GM18517 (cell line): ENCODE data around the gene SLC35E2B.
"Not testable (repeated sequence)": the region's sequence is repeated elsewhere in the genome, so short reads cannot be mapped to it uniquely, and the experiment has no call there.

ENCODE experiments used
- ATAC-seq: cut with Tn5 transposase; IDR thresholded peaks from one replicate; pipeline ENCODE4 v1.9.1; 2021; ENCODE audit warnings: mild to moderate bottlenecking, moderate library complexity; ENCODE audit not compliant: unreplicated experiment

The SLC35E2B gene

GRCh38 chr1:1692714-1693647 lies at the start of gene SLC35E2B:
Gene SLC35E2B (minus strand): TSS chr1:1692795. CDS start chr1:1676699, 16,096 bp downstream.
- ATAC-seq: peak; percentile 80

GRCh38 chr1:1741013-1741412 lies 48.4 kb upstream of the SLC35E2B start:
- not testable (repeated sequence) for ATAC-seq

GRCh38 chr1:1738799-1739337 lies 46.3 kb upstream of the SLC35E2B start:
- not testable (repeated sequence) for ATAC-seq

- not testable (repeated sequence) for ATAC-seq
Observed at GRCh38 chr1:1737675-1738590, 45.3 kb upstream of the SLC35E2B start.

GRCh38 chr1:1732381-1732780 lies 39.8 kb upstream of the SLC35E2B start:
- ATAC-seq: no peak

- no peak for ATAC-seq
Observed at GRCh38 chr1:1730870-1731269, 38.3 kb upstream of the SLC35E2B start.

- ATAC-seq: not testable (repeated sequence)
Observed at GRCh38 chr1:1730230-1730629, 37.6 kb upstream of the SLC35E2B start.

GRCh38 chr1:1729116-1729816 lies 36.7 kb upstream of the SLC35E2B start:
- ATAC-seq: not testable (repeated sequence)

GRCh38 chr1:1728308-1729005 lies 35.9 kb upstream of the SLC35E2B start:
- not testable (repeated sequence) for ATAC-seq

- not testable (repeated sequence) for ATAC-seq
Observed at GRCh38 chr1:1727131-1727651, 34.6 kb upstream of the SLC35E2B start.

GRCh38 chr1:1726088-1726487 lies 33.5 kb upstream of the SLC35E2B start:
- ATAC-seq: not testable (repeated sequence)

- peak; percentile 81 for ATAC-seq
Observed at GRCh38 chr1:1724035-1724864, 31.7 kb upstream of the SLC35E2B start, which contains the start of gene CDK11A. Gene CDK11A (minus strand): TSS chr1:1724357. CDS start chr1:1722818, 1,539 bp downstream.

- no peak for ATAC-seq
Observed at GRCh38 chr1:1721201-1721600, 28.6 kb upstream of the SLC35E2B start.

GRCh38 chr1:1715109-1715883 lies 22.7 kb upstream of the SLC35E2B start:
- ATAC-seq: not testable (repeated sequence)

- ATAC-seq: not testable (repeated sequence)
Observed at GRCh38 chr1:1707897-1708296, 15.3 kb upstream of the SLC35E2B start.

- ATAC-seq: not testable (repeated sequence)
Observed at GRCh38 chr1:1707241-1707640, 14.6 kb upstream of the SLC35E2B start.

- ATAC-seq: not testable (repeated sequence)
Observed at GRCh38 chr1:1705623-1706022, 13.0 kb upstream of the SLC35E2B start.
